Natural killer cell (primary cell): Measurements from ENCODE around the gene THRB. TPM values are rescaled to one million over a fixed set of nuclear protein-coding genes. Genes with fewer than 3 reads are reported as not detected.

ENCODE experiments used
- ATAC-seq, 3 donors: fragments of 150-1000 bp in 2 of 3; fragments of 200-7000 bp in 1 of 3; cut with Tn5 transposase; 1 replicate in 1 of 3; 2 replicates in 2 of 3; pipeline ENCODE4 v1.10.0; 2021; ENCODE audit warnings: mild to moderate bottlenecking in 2 of 3, moderate library complexity in 2 of 3
- DNase-seq, 2 donors: peaks; one replicate each; pipeline versions ENCODE4 v3.0.0 to v3.0.0-alpha.2; 2013 to 2021; ENCODE audit warnings: mixed read lengths in 1 of 2
- H3K27ac ChIP-seq: one replicate; pipeline ENCODE4 v1.5.1; 2013; ENCODE audit warnings: mild to moderate bottlenecking, low read length
- H3K27me3 ChIP-seq: one replicate; pipeline ENCODE4 v1.6.1; 2013; ENCODE audit warnings: low read length; ENCODE audit not compliant: control insufficient read depth, insufficient read depth
- H3K36me3 ChIP-seq: one replicate; pipeline ENCODE4 v1.6.1; 2013; ENCODE audit warnings: low read length; ENCODE audit not compliant: control insufficient read depth, insufficient read depth
- H3K4me1 ChIP-seq: one replicate; pipeline ENCODE4 v1.6.1; 2013; ENCODE audit warnings: low read length; ENCODE audit not compliant: control insufficient read depth, insufficient read depth
- H3K4me3 ChIP-seq: one replicate; pipeline ENCODE4 v1.5.1; 2013; ENCODE audit warnings: low read length
- H3K9me3 ChIP-seq: one replicate; pipeline ENCODE4 v1.6.1; 2013; ENCODE audit warnings: low read length; ENCODE audit not compliant: control insufficient read depth, insufficient read depth
- H3K27ac Mint-ChIP-seq, 2 donors: one replicate each; pipeline ENCODE4 v1.8.0; 2022; ENCODE audit warnings: mild to moderate bottlenecking in 2 of 2, mixed read lengths in 2 of 2, moderate library complexity in 1 of 2
- H3K27me3 Mint-ChIP-seq, 2 donors: one replicate each; pipeline ENCODE4 v1.8.0; 2022; ENCODE audit warnings: low read depth in 2 of 2, mixed read lengths in 2 of 2
- H3K36me3 Mint-ChIP-seq: one replicate; pipeline ENCODE4 v1.8.0; 2022; ENCODE audit warnings: mixed read lengths
- H3K4me1 Mint-ChIP-seq, 2 donors: one replicate each; pipeline ENCODE4 v1.8.0; 2022; ENCODE audit warnings: mixed read lengths in 2 of 2
- H3K4me3 Mint-ChIP-seq: one replicate; pipeline ENCODE4 v1.8.0; 2022; ENCODE audit warnings: mild to moderate bottlenecking, moderate library complexity, mixed read lengths
- H3K9me3 Mint-ChIP-seq, 2 donors: one replicate each; pipeline ENCODE4 v1.8.0; 2022; ENCODE audit warnings: mixed read lengths in 2 of 2
- WGBS: methylation state at CpG from one replicate; pipeline ENCODE4 v1.1.7; 2013; ENCODE audit warnings: missing lambda C conversion rate; ENCODE audit not compliant: insufficient coverage; 5-methylcytosine and 5-hydroxymethylcytosine counted together
- intact Hi-C: fragments of 100-400 bp; cut with micrococcal nuclease; formaldehyde crosslinking; loops from one replicate; pipeline ENCODE4 v1.14.2; 2022
- total RNA-seq, 4 donors: library from RNA; stranded (reverse); fragments of 120-200 nt in 1 of 4; gene quantifications; one replicate each; pipeline versions ENCODE4 v1.2.3 to v1.2.4, GENCODE V29; 2013 to 2022
- TF ChIP-seq, protein P1 (sequence below): fragments of 200-600 bp; IDR thresholded peaks from one replicate; pipeline ENCODE4 v1.8.0; 2022; ENCODE audit warnings: antibody characterized with exemption

THRB gene
- total RNA-seq, 3 donors from 2014 or later (not counting 1 experiment from before 2014, with no cell fraction given) = 0.05 TPM; not detected in 2

DNA sequence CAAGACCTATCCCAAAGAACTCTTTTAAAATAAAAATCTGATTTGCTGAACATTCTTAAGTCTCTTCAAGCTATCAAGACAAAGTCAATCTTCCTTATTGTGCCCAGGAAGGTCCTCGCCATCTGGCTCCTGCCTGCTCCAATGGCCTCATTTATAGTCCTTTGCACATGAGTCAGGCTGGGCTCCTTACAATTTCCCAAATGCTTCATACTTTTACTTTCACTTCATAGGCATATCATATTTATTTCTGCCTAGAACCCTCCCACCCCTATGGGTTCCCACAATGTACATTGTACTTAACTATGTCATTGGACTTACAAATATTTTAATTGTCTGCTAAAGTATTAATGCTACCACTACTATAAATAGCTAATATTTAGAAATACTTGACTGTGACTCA is 9.1 kb downstream of the THRB start:
- WGBS = 89% methylated on average over 1 of the region's 1 CpG
- no peak for ATAC-seq
- Mint-ChIP-seq H3K27ac (no peak overlapping the region), H3K27me3 (peaks cover 0 to 9% of the 10 kb centered on the region in 2 donors), H3K36me3 (no peaks in the 10 kb centered on the region), H3K4me1 (no peaks in the 10 kb centered on the region), H3K9me3 (peaks cover 0 to 6% of the 10 kb centered on the region in 2 donors), H3K4me3 (no peak overlapping the region)
- H3K27ac ChIP-seq = no peak overlapping the region
- H3K4me1 ChIP-seq = no peaks in the 10 kb centered on the region
- H3K27me3 ChIP-seq = no peaks in the 10 kb centered on the region
- TF ChIP-seq, protein P1, sequence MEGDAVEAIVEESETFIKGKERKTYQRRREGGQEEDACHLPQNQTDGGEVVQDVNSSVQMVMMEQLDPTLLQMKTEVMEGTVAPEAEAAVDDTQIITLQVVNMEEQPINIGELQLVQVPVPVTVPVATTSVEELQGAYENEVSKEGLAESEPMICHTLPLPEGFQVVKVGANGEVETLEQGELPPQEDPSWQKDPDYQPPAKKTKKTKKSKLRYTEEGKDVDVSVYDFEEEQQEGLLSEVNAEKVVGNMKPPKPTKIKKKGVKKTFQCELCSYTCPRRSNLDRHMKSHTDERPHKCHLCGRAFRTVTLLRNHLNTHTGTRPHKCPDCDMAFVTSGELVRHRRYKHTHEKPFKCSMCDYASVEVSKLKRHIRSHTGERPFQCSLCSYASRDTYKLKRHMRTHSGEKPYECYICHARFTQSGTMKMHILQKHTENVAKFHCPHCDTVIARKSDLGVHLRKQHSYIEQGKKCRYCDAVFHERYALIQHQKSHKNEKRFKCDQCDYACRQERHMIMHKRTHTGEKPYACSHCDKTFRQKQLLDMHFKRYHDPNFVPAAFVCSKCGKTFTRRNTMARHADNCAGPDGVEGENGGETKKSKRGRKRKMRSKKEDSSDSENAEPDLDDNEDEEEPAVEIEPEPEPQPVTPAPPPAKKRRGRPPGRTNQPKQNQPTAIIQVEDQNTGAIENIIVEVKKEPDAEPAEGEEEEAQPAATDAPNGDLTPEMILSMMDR = no peak
- no peaks in the 10 kb centered on the region for H3K36me3 ChIP-seq
- no peaks in the 10 kb centered on the region for H3K9me3 ChIP-seq
- H3K4me3 ChIP-seq = no peak overlapping the region
- DNase-seq = no peak
- intact Hi-C loops = no loop called here

DNA sequence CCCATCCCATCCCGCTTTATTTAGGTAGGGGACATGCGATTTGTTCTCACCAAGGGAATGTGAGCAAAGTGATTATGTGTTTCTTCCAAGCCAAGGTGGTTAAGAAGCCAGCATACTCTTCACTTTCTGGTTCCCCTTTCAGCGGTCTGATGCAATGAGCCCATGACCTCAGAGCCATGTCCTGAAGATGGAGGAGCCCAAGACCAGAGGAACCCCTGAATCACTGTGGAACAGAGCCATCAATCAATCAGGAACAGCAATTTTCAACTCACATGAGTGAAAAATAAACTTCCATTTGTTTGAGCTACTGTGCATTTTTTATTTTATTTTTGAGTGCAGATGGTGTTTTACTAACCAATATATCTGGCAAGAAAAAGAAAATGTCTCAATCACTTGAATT is 10.8 kb downstream of the THRB start:
- no peaks in the 10 kb centered on the region for H3K27me3 Mint-ChIP-seq
- DNase-seq = no peak
- TF ChIP-seq, protein P1 = no peak
- H3K4me1 Mint-ChIP-seq = no peaks in the 10 kb centered on the region
- Histone ChIP-seq H3K27me3 (no peaks in the 10 kb centered on the region), H3K27ac (no peak overlapping the region), H3K36me3 (no peaks in the 10 kb centered on the region), H3K4me1 (no peaks in the 10 kb centered on the region), H3K4me3 (no peak overlapping the region), H3K9me3 (no peaks in the 10 kb centered on the region)
- no peak overlapping the region for H3K4me3 Mint-ChIP-seq
- H3K27ac Mint-ChIP-seq = no peak overlapping the region
- ATAC-seq = no peak
- intact Hi-C loops = loop anchor here (5.0 kb wide), 1 partner anchor 422 kb away; no protein-coding TSS in a partner anchor
- peaks cover 2 to 8% of the 10 kb centered on the region in 2 donors for H3K9me3 Mint-ChIP-seq
- H3K36me3 Mint-ChIP-seq = no peaks in the 10 kb centered on the region
- 75% methylated on average over 3 of the region's 3 CpGs for WGBS

DNA sequence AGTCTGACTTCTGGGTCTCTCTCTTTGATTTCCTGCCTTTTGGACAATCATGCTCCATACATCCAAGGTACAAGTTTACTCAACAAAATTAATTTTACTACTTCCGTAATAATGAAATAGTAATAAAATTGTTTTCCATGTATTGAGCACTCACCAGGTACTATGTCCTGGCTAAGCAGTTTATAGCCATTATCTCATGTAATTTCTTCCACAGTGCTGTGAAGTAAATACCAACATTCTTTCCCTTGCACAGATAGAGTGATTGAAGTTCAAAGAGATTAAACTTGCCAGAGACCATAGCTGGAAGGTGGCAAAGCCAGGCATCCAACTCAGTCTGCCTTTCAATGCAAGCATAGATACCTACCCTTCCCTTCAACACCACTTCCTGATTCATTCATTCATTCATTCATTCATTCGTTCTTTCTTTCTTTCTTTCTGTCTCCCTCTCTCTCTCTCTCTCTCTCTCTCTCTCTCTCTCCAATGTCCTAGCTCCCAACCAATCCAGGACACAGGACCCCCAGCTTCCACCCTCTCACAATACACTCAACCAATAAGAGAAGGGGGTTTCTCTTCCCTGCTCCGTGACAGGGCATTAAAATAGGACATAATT is 12.4 kb downstream of the THRB start:
- no peaks in the 10 kb centered on the region for H3K4me1 Mint-ChIP-seq
- H3K9me3 ChIP-seq = no peaks in the 10 kb centered on the region
- no peaks in the 10 kb centered on the region for H3K36me3 ChIP-seq
- intact Hi-C loops = loop anchor here (5.0 kb wide), 1 partner anchor 420 kb away; no protein-coding TSS in a partner anchor
- H3K9me3 Mint-ChIP-seq = peaks cover 4 to 7% of the 10 kb centered on the region in 2 donors
- H3K36me3 Mint-ChIP-seq = no peaks in the 10 kb centered on the region
- no peaks in the 10 kb centered on the region for H3K4me1 ChIP-seq
- H3K4me3 Mint-ChIP-seq = no peak overlapping the region
- no peaks in the 10 kb centered on the region for H3K27me3 Mint-ChIP-seq
- ATAC-seq = no peak
- TF ChIP-seq, protein P1 = no peak
- no peak overlapping the region for H3K27ac Mint-ChIP-seq
- no peak overlapping the region for H3K27ac ChIP-seq
- H3K27me3 ChIP-seq = no peaks in the 10 kb centered on the region
- 81% methylated on average over 2 of the region's 3 CpGs for WGBS
- no peak for DNase-seq
- no peak overlapping the region for H3K4me3 ChIP-seq

DNA sequence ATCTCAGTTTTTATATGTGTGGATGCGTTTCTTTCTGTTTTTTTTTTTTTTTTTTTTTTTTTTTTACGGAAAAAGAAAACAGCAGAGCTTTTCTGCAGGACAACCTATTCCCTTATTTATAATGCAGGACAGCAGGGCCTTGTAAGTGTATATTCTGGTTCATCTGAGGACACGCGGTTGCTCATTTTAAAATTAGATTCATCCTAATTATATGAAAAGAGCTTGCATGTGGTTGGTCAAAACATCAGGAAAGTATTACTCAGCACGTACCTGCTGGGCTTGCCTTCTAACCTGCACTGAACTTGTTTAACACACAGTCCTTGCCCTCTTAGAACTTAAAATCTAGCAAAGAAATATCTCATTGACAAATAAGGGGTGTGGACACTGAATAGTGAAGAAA is 13.5 kb downstream of the THRB start:
- no peak overlapping the region for H3K4me3 ChIP-seq
- no peaks in the 10 kb centered on the region for H3K36me3 ChIP-seq
- Mint-ChIP-seq H3K9me3 (peaks cover 4 to 7% of the 10 kb centered on the region in 2 donors), H3K4me3 (no peak overlapping the region), H3K27ac (no peak overlapping the region), H3K36me3 (no peaks in the 10 kb centered on the region), H3K4me1 (no peaks in the 10 kb centered on the region), H3K27me3 (no peaks in the 10 kb centered on the region)
- DNase-seq (no peak), ATAC-seq (no peak)
- no peaks in the 10 kb centered on the region for H3K27me3 ChIP-seq
- H3K4me1 ChIP-seq = no peaks in the 10 kb centered on the region
- 75% methylated on average over 2 of the region's 5 CpGs for WGBS
- TF ChIP-seq, protein P1 = no peak
- intact Hi-C loops = loop anchor here (5.0 kb wide), 1 partner anchor 419 kb away; no protein-coding TSS in a partner anchor
- H3K27ac ChIP-seq = no peak overlapping the region
- no peaks in the 10 kb centered on the region for H3K9me3 ChIP-seq
